Stimulated activated naive B cell treated with anti-CD40 and anti-IgM and Interleukin-4, amounts not matched to agents 10 μg/mL and 1 μg/mL and 100 μg/mL, for 72 hours (primary cell): ENCODE measurements around the gene ADAMTS14.
"Not testable (repeated sequence)": the region's sequence is repeated elsewhere in the genome, so short reads cannot be mapped to it uniquely, and the experiment has no call there.

ENCODE experiments used
- ATAC-seq, 2 donors: fragments of 150-1000 bp; cut with Tn5 transposase; replicated peaks; 2 replicates each; pipeline ENCODE4 v1.10.0; 2021; ENCODE audit warnings: moderate library complexity in 1 of 2
- DNase-seq: peaks from one replicate; pipeline ENCODE4 v3.0.0; 2021
- H3K27ac Mint-ChIP-seq: one replicate; pipeline ENCODE4 v1.8.0; 2022; ENCODE audit warnings: mild to moderate bottlenecking, mixed read lengths
- H3K27me3 Mint-ChIP-seq, 2 donors: one replicate each; pipeline ENCODE4 v1.8.0; 2022; ENCODE audit warnings: mixed read lengths in 2 of 2
- H3K36me3 Mint-ChIP-seq, 2 donors: one replicate each; pipeline ENCODE4 v1.8.0; 2022; ENCODE audit warnings: mixed read lengths in 2 of 2, mild to moderate bottlenecking in 1 of 2
- H3K4me1 Mint-ChIP-seq, 2 donors: one replicate each; pipeline ENCODE4 v1.8.0; 2022; ENCODE audit warnings: mixed read lengths in 2 of 2, mild to moderate bottlenecking in 1 of 2
- H3K4me3 Mint-ChIP-seq, 2 donors: one replicate each; pipeline ENCODE4 v1.8.0; 2022; ENCODE audit warnings: mild to moderate bottlenecking in 2 of 2, mixed read lengths in 2 of 2, moderate library complexity in 1 of 2
- H3K9me3 Mint-ChIP-seq, 2 donors: one replicate each; pipeline ENCODE4 v1.8.0; 2022; ENCODE audit warnings: mixed read lengths in 2 of 2, mild to moderate bottlenecking in 1 of 2

The ADAMTS14 gene

GRCh38 chr10:70759781-70760180, 87.5 kb downstream of the ADAMTS14 start:
- H3K27me3 Mint-ChIP-seq: peaks cover 7 to 11% of the 10 kb centered on the region in 2 donors
- H3K36me3 Mint-ChIP-seq: no peaks in the 10 kb centered on the region
- H3K9me3 Mint-ChIP-seq: no peaks in the 10 kb centered on the region
- no peak overlapping the region for H3K27ac Mint-ChIP-seq
- H3K4me1 Mint-ChIP-seq: peaks cover 0 to 5% of the 10 kb centered on the region in 2 donors
- DNase-seq (no peak), ATAC-seq (no peak)
- H3K4me3 Mint-ChIP-seq: no peak overlapping the region

GRCh38 chr10:70760271-70760787, 88.0 kb downstream of the ADAMTS14 start:
- H3K9me3 Mint-ChIP-seq: peaks cover 3 to 4% of the 10 kb centered on the region in 2 donors
- ATAC-seq (no peak), DNase-seq (no peak)
- peaks cover 0 to 5% of the 10 kb centered on the region in 2 donors for H3K4me1 Mint-ChIP-seq
- peaks cover 7 to 11% of the 10 kb centered on the region in 2 donors for H3K27me3 Mint-ChIP-seq
- H3K27ac Mint-ChIP-seq: no peak overlapping the region
- no peak overlapping the region for H3K4me3 Mint-ChIP-seq
- H3K36me3 Mint-ChIP-seq: no peaks in the 10 kb centered on the region

GRCh38 chr10:70761031-70761601, 88.8 kb downstream of the ADAMTS14 start:
- Mint-ChIP-seq H3K27ac (no peak overlapping the region), H3K27me3 (peaks cover 7 to 11% of the 10 kb centered on the region in 2 donors), H3K4me1 (peaks cover 0 to 5% of the 10 kb centered on the region in 2 donors), H3K4me3 (no peak overlapping the region), H3K36me3 (no peaks in the 10 kb centered on the region), H3K9me3 (peaks cover 7 to 8% of the 10 kb centered on the region in 2 donors)
- ATAC-seq (no peak), DNase-seq (no peak)

DNA sequence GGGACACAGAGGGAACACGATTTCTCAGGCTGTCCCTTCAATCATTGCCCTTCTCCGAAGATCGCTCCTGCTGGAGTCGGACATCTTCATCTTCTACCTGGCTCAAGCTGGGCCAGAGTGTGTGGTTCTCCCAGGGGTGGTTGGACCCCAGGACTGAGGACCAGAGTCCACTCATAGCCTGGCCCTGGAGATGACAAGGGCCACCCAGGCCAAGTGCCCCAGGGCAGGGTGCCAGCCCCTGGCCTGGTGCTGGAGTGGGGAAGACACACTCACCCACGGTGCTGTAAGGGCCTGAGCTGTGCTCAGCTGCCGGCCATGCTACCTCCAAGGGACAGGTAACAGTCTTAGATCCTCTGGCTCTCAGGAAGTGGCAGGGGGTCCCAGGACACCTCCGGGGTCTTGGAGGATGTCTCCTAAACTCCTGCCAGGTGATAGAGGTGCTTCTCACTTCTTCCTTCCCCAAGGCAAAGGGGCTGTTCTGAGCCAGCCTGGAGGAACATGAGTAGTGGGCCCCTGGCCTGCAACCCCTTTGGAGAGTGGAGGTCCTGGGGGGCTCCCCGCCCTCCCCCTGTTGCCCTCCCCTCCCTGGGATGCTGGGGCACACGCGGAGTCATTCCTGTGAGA, 89.5 kb downstream of the ADAMTS14 start:
- peaks cover 0 to 5% of the 10 kb centered on the region in 2 donors for H3K4me1 Mint-ChIP-seq
- peaks cover 12 to 14% of the 10 kb centered on the region in 2 donors for H3K9me3 Mint-ChIP-seq
- peaks cover 13 to 15% of the 10 kb centered on the region in 2 donors for H3K27me3 Mint-ChIP-seq
- H3K27ac Mint-ChIP-seq: no peak overlapping the region
- no peak for DNase-seq
- H3K4me3 Mint-ChIP-seq: no peak overlapping the region
- ATAC-seq: no peak
- H3K36me3 Mint-ChIP-seq: peaks cover 0 to 2% of the 10 kb centered on the region in 2 donors

DNA sequence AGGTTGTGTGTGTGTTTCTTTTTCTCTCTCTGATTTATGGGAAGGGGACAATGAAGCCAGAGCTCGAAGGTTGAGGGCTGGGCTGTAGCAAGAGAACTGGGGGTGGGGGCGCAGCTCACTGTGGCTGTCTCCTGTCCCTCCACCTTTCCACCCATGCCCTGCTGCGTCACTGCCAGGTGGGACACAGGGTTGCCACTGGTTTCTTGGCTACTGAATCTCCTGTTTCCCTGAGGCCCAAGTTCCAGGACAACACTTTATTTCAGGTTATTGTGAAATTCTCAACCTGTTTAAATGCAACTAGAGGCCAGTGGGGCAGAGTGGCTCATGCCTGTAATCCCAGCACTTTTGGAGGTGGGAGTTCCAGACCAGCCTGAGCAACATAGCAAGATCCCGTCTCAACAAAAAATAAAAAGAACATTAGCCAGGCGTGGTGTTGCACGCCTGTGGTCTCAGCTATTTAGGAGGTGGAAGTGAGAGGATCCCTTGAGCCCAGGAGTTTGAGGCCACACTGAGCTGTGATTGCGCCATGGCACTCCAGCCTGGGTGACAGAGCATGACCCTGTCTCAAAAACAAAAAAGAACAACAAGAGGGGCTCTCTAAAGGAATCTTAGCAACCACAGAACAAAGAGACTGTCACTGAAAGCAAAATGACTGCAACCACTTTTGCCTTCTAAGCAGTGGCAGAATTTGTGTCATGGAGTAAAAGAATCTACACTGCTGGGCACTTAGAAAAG, 90.3 kb downstream of the ADAMTS14 start:
- Mint-ChIP-seq H3K27ac (no peak overlapping the region), H3K4me3 (no peak overlapping the region), H3K4me1 (peaks cover 0 to 5% of the 10 kb centered on the region in 2 donors), H3K27me3 (peaks cover 13 to 20% of the 10 kb centered on the region in 2 donors), H3K36me3 (peaks cover 0 to 2% of the 10 kb centered on the region in 2 donors), H3K9me3 (peaks cover 13 to 16% of the 10 kb centered on the region in 2 donors)
- DNase-seq (no peak), ATAC-seq (no peak)

DNA sequence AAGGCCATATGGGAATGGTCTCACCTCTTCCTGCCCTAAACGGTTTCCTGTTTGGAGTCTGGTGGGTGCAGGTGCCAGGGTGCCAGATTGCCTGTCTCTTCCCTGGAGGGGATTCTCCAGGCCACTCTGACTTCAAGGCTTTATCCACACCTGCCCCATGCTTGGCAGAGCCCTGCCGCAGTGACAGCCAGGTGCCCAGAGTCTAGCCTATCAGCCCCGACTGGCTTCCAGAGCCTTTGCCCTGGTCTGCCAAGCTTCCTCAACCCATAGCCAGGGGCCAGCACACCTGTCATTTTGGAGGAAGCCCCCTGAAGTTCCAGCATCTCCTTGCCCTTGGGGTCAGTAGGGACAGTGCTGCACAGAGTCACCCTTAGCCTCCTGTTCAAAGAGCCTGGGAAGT, 91.3 kb downstream of the ADAMTS14 start:
- Mint-ChIP-seq H3K9me3 (peaks cover 13 to 16% of the 10 kb centered on the region in 2 donors), H3K27ac (no peak overlapping the region), H3K4me3 (no peak overlapping the region), H3K27me3 (peaks cover 13 to 23% of the 10 kb centered on the region in 2 donors), H3K36me3 (peaks cover 0 to 2% of the 10 kb centered on the region in 2 donors), H3K4me1 (peaks cover 0 to 5% of the 10 kb centered on the region in 2 donors)
- DNase-seq: no peak
- no peak for ATAC-seq

DNA sequence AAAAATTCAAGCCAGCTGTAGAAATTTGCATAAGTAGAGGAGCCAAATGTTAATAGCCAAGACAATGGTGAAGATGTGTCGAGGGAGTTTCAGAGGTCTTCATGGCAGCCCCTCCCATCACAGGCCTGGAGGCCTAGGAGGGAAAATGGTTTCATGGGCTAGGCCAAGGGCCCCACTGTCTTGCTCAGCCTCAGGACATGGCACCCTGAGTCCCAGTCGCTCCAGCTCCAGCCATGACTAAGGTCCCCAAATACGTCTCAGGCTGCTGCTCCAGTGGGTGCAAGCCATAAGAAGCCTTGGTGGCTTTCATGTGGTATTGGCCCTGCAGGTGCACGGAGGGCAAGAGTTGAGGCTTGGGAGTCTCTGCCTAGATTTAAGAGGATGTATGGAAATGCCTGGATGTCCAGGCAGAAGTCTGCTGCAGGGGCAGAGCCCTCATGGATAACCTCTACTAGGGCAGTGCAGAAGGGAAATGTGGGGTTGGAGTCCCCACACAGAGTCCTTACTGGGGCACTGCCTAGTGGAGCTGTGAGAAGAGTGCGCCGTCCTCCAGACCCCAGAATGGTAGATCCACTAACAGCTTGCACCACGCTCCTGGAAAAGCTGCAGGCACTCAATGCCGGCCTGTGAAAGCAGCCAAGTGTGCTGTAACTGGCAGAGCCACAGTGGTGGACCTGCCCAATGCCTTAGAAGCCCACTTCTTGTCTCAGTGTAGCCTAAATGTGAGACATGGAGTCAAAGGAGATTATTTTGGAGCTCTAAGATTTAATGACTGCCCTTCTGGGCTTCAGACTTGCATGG, 93.7 kb downstream of the ADAMTS14 start:
- ATAC-seq: no peak
- Mint-ChIP-seq H3K27ac (no peak overlapping the region), H3K9me3 (peaks cover 13 to 16% of the 10 kb centered on the region in 2 donors), H3K27me3 (peaks cover 13 to 18% of the 10 kb centered on the region in 2 donors), H3K36me3 (peaks cover 0 to 2% of the 10 kb centered on the region in 2 donors), H3K4me3 (no peak overlapping the region), H3K4me1 (no peaks in the 10 kb centered on the region)
- no peak for DNase-seq

- peaks cover 13 to 16% of the 10 kb centered on the region in 2 donors for H3K9me3 Mint-ChIP-seq
- not testable (repeated sequence) for H3K27ac Mint-ChIP-seq
Measured at GRCh38 chr10:70768026-70768685, 95.8 kb downstream of the ADAMTS14 start.

GRCh38 chr10:70769121-70769520, 96.8 kb downstream of the ADAMTS14 start:
- Mint-ChIP-seq H3K4me3 (no peak overlapping the region), H3K36me3 (peaks cover 0 to 2% of the 10 kb centered on the region in 2 donors), H3K27me3 (peaks cover 6 to 12% of the 10 kb centered on the region in 2 donors), H3K4me1 (no peaks in the 10 kb centered on the region), H3K9me3 (peaks cover 13 to 16% of the 10 kb centered on the region in 2 donors), H3K27ac (no peak overlapping the region)
- DNase-seq (no peak), ATAC-seq (no peak)

More at GRCh38 chr10:70768026-70768685, 95.8 kb downstream of the ADAMTS14 start:
- H3K27me3 Mint-ChIP-seq: peaks cover 6 to 12% of the 10 kb centered on the region in 2 donors
- H3K4me1 Mint-ChIP-seq, ATAC-seq, DNase-seq, H3K4me3 Mint-ChIP-seq, H3K36me3 Mint-ChIP-seq: not testable (repeated sequence)

DNA sequence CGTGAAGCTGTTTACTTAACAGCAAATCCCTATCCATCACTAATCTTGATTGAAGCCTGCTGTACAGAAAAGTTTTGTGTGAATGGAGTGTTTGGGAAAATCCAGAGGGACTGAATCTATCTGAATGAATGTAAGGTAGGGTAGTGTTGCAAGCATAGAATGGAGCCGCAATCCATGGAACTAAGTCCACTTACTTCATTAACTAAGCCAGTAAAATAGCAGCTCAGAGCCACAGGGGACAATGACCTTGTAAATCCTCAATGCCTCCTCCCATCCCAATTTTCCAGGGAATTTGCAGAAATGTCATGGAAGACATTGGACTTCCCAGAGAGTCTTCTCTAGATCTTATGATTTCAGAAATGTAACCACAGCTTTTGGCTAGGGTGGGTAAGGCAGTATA, 97.7 kb downstream of the ADAMTS14 start:
- Mint-ChIP-seq H3K9me3 (peaks cover 13 to 16% of the 10 kb centered on the region in 2 donors), H3K27me3 (peaks cover 6 to 12% of the 10 kb centered on the region in 2 donors), H3K36me3 (peaks cover 0 to 2% of the 10 kb centered on the region in 2 donors), H3K4me1 (no peaks in the 10 kb centered on the region), H3K27ac (no peak overlapping the region), H3K4me3 (no peak overlapping the region)
- no peak for DNase-seq
- no peak for ATAC-seq

GRCh38 chr10:70770516-70770915, 98.2 kb downstream of the ADAMTS14 start:
- H3K4me3 Mint-ChIP-seq, ATAC-seq, H3K36me3 Mint-ChIP-seq, H3K27ac Mint-ChIP-seq, H3K4me1 Mint-ChIP-seq, DNase-seq: not testable (repeated sequence)
- Mint-ChIP-seq H3K9me3 (peaks cover 7 to 11% of the 10 kb centered on the region in 2 donors), H3K27me3 (peaks cover 6 to 12% of the 10 kb centered on the region in 2 donors)

GRCh38 chr10:70771311-70772194, 99.2 kb downstream of the ADAMTS14 start:
- Mint-ChIP-seq H3K36me3 (peaks cover 0 to 2% of the 10 kb centered on the region in 2 donors), H3K4me3 (no peak overlapping the region), H3K4me1 (no peaks in the 10 kb centered on the region), H3K27ac (no peak overlapping the region), H3K27me3 (peaks cover 3 to 10% of the 10 kb centered on the region in 2 donors), H3K9me3 (peaks cover 4% of the 10 kb centered on the region in 2 donors)
- no peak for DNase-seq
- no peak for ATAC-seq

GRCh38 chr10:70772627-70773026, 100.3 kb downstream of the ADAMTS14 start:
- ATAC-seq (no peak), DNase-seq (no peak)
- peaks cover 0 to 2% of the 10 kb centered on the region in 2 donors for H3K27me3 Mint-ChIP-seq
- no peaks in the 10 kb centered on the region for H3K9me3 Mint-ChIP-seq
- no peaks in the 10 kb centered on the region for H3K4me1 Mint-ChIP-seq
- H3K36me3 Mint-ChIP-seq: no peaks in the 10 kb centered on the region
- H3K4me3 Mint-ChIP-seq: no peak overlapping the region
- H3K27ac Mint-ChIP-seq: no peak overlapping the region
